ENCODE data around the gene NEK1. TPM values are rescaled to one million over a fixed set of nuclear protein-coding genes. Genes with fewer than 3 reads are reported as not detected.

Gene NEK1
- total and polyA plus RNA-seq, 2 of the 13 experiments (the other 11 are each of a cell fraction or from before 2014, with no cell fraction given): 2.9 to 5.4 TPM

GRCh38 chr4:169573889-169574288, 38.5 kb downstream of the NEK1 start (continued):
- no peak for TF ChIP-seq ZNF230 (CRISPR knock-in tag; IDR thresholded peaks at IDR 0.05)
- TF ChIP-seq GMEB1 (CRISPR knock-in tag; IDR thresholded peaks at IDR 0.05; ENCODE audit: borderline replicate concordance): no peak
- TF ChIP-seq POLR2G (IDR thresholded peaks at IDR 0.05; ENCODE audit: low read depth, low read length): no peak
- TF ChIP-seq ZFAT (CRISPR knock-in tag; conservative IDR thresholded peaks at IDR 0.05): no peak

GRCh38 chr4:169571435-169571834, 40.9 kb downstream of the NEK1 start:
- BruUV-seq (replicated peaks): no TSS peak
- no peak for TF ChIP-seq GMEB2 (CRISPR knock-in tag; IDR thresholded peaks at IDR 0.05; ENCODE audit: low read depth)
- no peak for TF ChIP-seq ZC3H4 (CRISPR knock-in tag; IDR thresholded peaks at IDR 0.05; ENCODE audit: borderline replicate concordance)
- no peak for TF ChIP-seq ZNF782 (CRISPR knock-in tag; IDR thresholded peaks at IDR 0.05; ENCODE audit: borderline replicate concordance)
- no peak for TF ChIP-seq THAP7 (CRISPR knock-in tag; IDR thresholded peaks at IDR 0.05)
- no peak for TF ChIP-seq TAF1 (CRISPR knock-in tag; IDR thresholded peaks at IDR 0.05)
- TF ChIP-seq DPF2 (CRISPR knock-in tag; IDR thresholded peaks at IDR 0.05; ENCODE audit: borderline replicate concordance, low read depth): no peak
- TF ChIP-seq ZNF441 (CRISPR knock-in tag; IDR thresholded peaks at IDR 0.05; ENCODE audit: borderline replicate concordance): no peak
- TF ChIP-seq PBX3 (CRISPR knock-in tag; IDR thresholded peaks at IDR 0.05; ENCODE audit: borderline replicate concordance): no peak
- no peak for TF ChIP-seq NR1H2 (CRISPR knock-in tag; IDR thresholded peaks at IDR 0.05; ENCODE audit: borderline replicate concordance, low read depth)
- no peak for TF ChIP-seq ZNF468 (CRISPR knock-in tag; IDR thresholded peaks at IDR 0.05)
- DNase-seq (ENCODE audit: low spot score) (no peak), FAIRE-seq (no peak), ATAC-seq (no peak)
- Histone ChIP-seq H4K20me1 (ENCODE audit: insufficient read depth, low read length) (no peaks in the 10 kb centered on the region), H3K4me3 (replicated peaks in 1 of 3; ENCODE audit: insufficient read depth in 1 of 3, low read depth in 2 of 3, low read length in 3 of 3) (no peak overlapping the region), H3K79me2 (ENCODE audit: insufficient read depth, low read length) (no peaks in the 10 kb centered on the region), H2AFZ (ENCODE audit: low read length) (no peak overlapping the region), H3K9me3 (ENCODE audit: low read length) (no peaks in the 10 kb centered on the region), H3K27me3 (ENCODE audit: control insufficient read depth in 1 of 2, insufficient read depth in 2 of 2, low read length in 2 of 2) (no peaks in the 10 kb centered on the region), H3K27ac (ENCODE audit: extremely low read length, insufficient read depth, low read length) (no peak overlapping the region), H3K36me3 (replicated peaks in 1 of 2; ENCODE audit: control insufficient read depth in 1 of 2, insufficient read depth in 2 of 2, low read length in 2 of 2) (peaks cover 0 to 4% of the 10 kb centered on the region in 2 experiments; a peak in 2 of 5 replicates), H3K4me2 (ENCODE audit: low read depth, low read length) (no peak overlapping the region), H3K9ac (ENCODE audit: insufficient read depth, low read depth, low read length) (no peak overlapping the region), H3K4me1 (ENCODE audit: insufficient read depth, low read length) (no peaks in the 10 kb centered on the region)
- 98% methylated on average over 4 of the region's 4 CpGs for WGBS (ENCODE audit: low lambda C conversion rate)
- POLR2A ChIA-PET: no interaction called here
- in situ Hi-C loops (cut with HindIII; ENCODE audit: extremely low pct_ligation_motif_present, low pct_unique_long_range_greater_than_20kb) (no loop called here), intact Hi-C loops (cut with micrococcal nuclease; ENCODE audit: unreplicated experiment) (no loop called here)
- CTCF ChIA-PET (ENCODE audit: low intra/inter-chr PET ratio, low total read pairs): no interaction called here

All from HepG2 (cell line).